GF-D8 (cell line): ENCODE results near the gene CFAP119.
"Not testable (repeated sequence)": the region's sequence is repeated elsewhere in the genome, so short reads cannot be mapped to it uniquely, and the experiment has no call there.

Experiments
- DNase-seq: peaks from one replicate; lab custom pipeline; 2025; lab: John Stamatoyannopoulos, UW

The CFAP119 gene

GRCh38 chr16:30761928-30762902, at the start of gene CFAP119, which contains the start of gene RNF40:
TSS of gene CFAP119 (minus strand) at chr16:30762062. CDS start at chr16:30761748, 314 bp downstream.
TSS of gene RNF40 (plus strand) at chr16:30762322. CDS start at chr16:30762546, 224 bp downstream.
- DNase-seq = peak; percentile 95

GRCh38 chr16:30809675-30810074, 47.8 kb upstream of the CFAP119 start:
- DNase-seq = not testable (repeated sequence)

- not testable (repeated sequence) for DNase-seq
Measured at GRCh38 chr16:30808890-30809426, 47.1 kb upstream of the CFAP119 start.

GRCh38 chr16:30808146-30808545, 46.3 kb upstream of the CFAP119 start:
- peak; percentile 11 for DNase-seq

GRCh38 chr16:30805370-30806169, 43.7 kb upstream of the CFAP119 start:
- peak; percentile 21 for DNase-seq

- DNase-seq = no peak
Measured at GRCh38 chr16:30805056-30805369, 43.2 kb upstream of the CFAP119 start.

- no peak for DNase-seq
Measured at GRCh38 chr16:30802936-30803335, 41.1 kb upstream of the CFAP119 start.

GRCh38 chr16:30797670-30798309, 35.9 kb upstream of the CFAP119 start:
- no peak for DNase-seq

- no peak for DNase-seq
Measured at GRCh38 chr16:30794634-30795033, 32.8 kb upstream of the CFAP119 start.

- DNase-seq = no peak
Measured at GRCh38 chr16:30793508-30794069, 31.7 kb upstream of the CFAP119 start.

GRCh38 chr16:30787613-30788378, 25.9 kb upstream of the CFAP119 start:
- DNase-seq = no peak

GRCh38 chr16:30786936-30787612, 25.2 kb upstream of the CFAP119 start, which contains the start of gene ZNF629:
TSS of gene ZNF629 (minus strand) at chr16:30787205. CDS start at chr16:30784482, 2,723 bp downstream.
- DNase-seq = peak; percentile 5

GRCh38 chr16:30786115-30786935, 24.5 kb upstream of the CFAP119 start:
- DNase-seq = no peak

GRCh38 chr16:30785126-30786106, 23.6 kb upstream of the CFAP119 start:
- DNase-seq = no peak

- DNase-seq = no peak
Measured at GRCh38 chr16:30784215-30784614, 22.4 kb upstream of the CFAP119 start.

- DNase-seq = no peak
Measured at GRCh38 chr16:30783280-30784109, 21.6 kb upstream of the CFAP119 start.
